HG03280 (cell line): ENCODE results near the gene EMSY.
"Not testable (repeated sequence)": the region's sequence is repeated elsewhere in the genome, so short reads cannot be mapped to it uniquely, and the experiment has no call there.

Experiments
- ATAC-seq: cut with Tn5 transposase; IDR thresholded peaks from one replicate; pipeline ENCODE4 v1.9.1; 2021; ENCODE audit warnings: mild to moderate bottlenecking, moderate library complexity; ENCODE audit not compliant: unreplicated experiment

EMSY gene

GRCh38 chr11:76444384-76445120, at the start of gene EMSY:
TSS of gene EMSY (plus strand) at chr11:76445018. CDS start at chr11:76446939, 1,921 bp downstream.
- peak; percentile 95 for ATAC-seq

- no peak for ATAC-seq
These were observed 49.5 kb upstream of the EMSY start for GRCh38 chr11:76395296-76395695.

- ATAC-seq: no peak
These were observed 47.4 kb upstream of the EMSY start for GRCh38 chr11:76397383-76397782.

GRCh38 chr11:76400967-76401366, 43.9 kb upstream of the EMSY start:
- ATAC-seq: no peak

- ATAC-seq: not testable (repeated sequence)
These were observed 43.3 kb upstream of the EMSY start for GRCh38 chr11:76401484-76401883.

- ATAC-seq: no peak
These were observed 38.5 kb upstream of the EMSY start for GRCh38 chr11:76406359-76406758.

- no peak for ATAC-seq
These were observed 36.5 kb upstream of the EMSY start for GRCh38 chr11:76408171-76408965.

- no peak for ATAC-seq
These were observed 33.9 kb upstream of the EMSY start for GRCh38 chr11:76410851-76411357.

- ATAC-seq: no peak
These were observed 29.7 kb upstream of the EMSY start for GRCh38 chr11:76415073-76415472.

GRCh38 chr11:76419896-76420295, 24.9 kb upstream of the EMSY start:
- no peak for ATAC-seq

- ATAC-seq: no peak
These were observed 20.4 kb upstream of the EMSY start for GRCh38 chr11:76424379-76424778.

GRCh38 chr11:76424891-76425290, 19.9 kb upstream of the EMSY start:
- ATAC-seq: no peak

- no peak for ATAC-seq
These were observed 18.2 kb upstream of the EMSY start for GRCh38 chr11:76426660-76427059.

- no peak for ATAC-seq
These were observed 8.8 kb upstream of the EMSY start for GRCh38 chr11:76436020-76436419.

- ATAC-seq: no peak
These were observed 1.4 kb upstream of the EMSY start for GRCh38 chr11:76443268-76443980.

GRCh38 chr11:76444065-76444383, 794 bp upstream of the EMSY start:
- ATAC-seq: no peak

- ATAC-seq: peak; percentile 8
These were observed 585 bp downstream of the EMSY start for GRCh38 chr11:76445121-76446084.

- ATAC-seq: no peak
These were observed 3.7 kb downstream of the EMSY start for GRCh38 chr11:76448506-76448905.

- no peak for ATAC-seq
These were observed 8.4 kb downstream of the EMSY start for GRCh38 chr11:76453248-76453647.

GRCh38 chr11:76455331-76455730, 10.5 kb downstream of the EMSY start:
- no peak for ATAC-seq
